22Rv1 (cell line): ENCODE measurements around the gene SLC46A1.

Experiments used
- H3K27ac ChIP-seq: fragments of 450-650 bp; 2 replicates; pipeline ENCODE4 v1.5.1; 2017
- CTCF ChIP-seq: fragments of 450-650 bp; IDR thresholded peaks from 2 replicates; pipeline ENCODE4 v1.5.1; 2017; ENCODE audit warnings: mild to moderate bottlenecking
- ZFX ChIP-seq: fragments of 450-650 bp; IDR thresholded peaks from 2 replicates; pipeline ENCODE4 v1.6.1; 2017; ENCODE audit warnings: antibody characterized with exemption, borderline replicate concordance

Gene SLC46A1

DNA sequence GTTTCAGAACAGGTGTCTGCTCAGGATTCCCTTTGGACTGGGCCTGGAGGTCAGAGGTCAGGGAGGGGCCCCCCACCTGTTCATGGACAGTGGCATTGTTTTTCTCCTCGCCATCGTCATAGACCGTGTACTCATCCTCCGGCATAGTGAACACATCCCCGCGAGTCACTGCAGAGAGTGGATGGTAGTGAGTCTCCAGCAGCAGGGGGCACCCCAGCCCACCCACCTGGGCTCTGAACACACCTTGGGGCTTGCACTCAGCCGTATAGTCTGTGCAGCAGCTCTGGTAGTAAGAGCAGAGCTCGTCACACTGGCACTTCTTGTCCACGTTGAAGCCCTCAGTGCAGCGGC, 36.4 kb downstream of the SLC46A1 start:
- TF ChIP-seq ZFX (no peak), CTCF (no peak)
- peak overlapping the region; percentile 86 for H3K27ac ChIP-seq

GRCh38 chr17:28368915-28369683, 36.9 kb downstream of the SLC46A1 start:
- H3K27ac ChIP-seq: peak overlapping the region; percentile 86
- TF ChIP-seq CTCF: no peak
- no peak for TF ChIP-seq ZFX

GRCh38 chr17:28368306-28368831, 37.6 kb downstream of the SLC46A1 start:
- no peak overlapping the region for H3K27ac ChIP-seq
- TF ChIP-seq ZFX (no peak), CTCF (no peak)

DNA sequence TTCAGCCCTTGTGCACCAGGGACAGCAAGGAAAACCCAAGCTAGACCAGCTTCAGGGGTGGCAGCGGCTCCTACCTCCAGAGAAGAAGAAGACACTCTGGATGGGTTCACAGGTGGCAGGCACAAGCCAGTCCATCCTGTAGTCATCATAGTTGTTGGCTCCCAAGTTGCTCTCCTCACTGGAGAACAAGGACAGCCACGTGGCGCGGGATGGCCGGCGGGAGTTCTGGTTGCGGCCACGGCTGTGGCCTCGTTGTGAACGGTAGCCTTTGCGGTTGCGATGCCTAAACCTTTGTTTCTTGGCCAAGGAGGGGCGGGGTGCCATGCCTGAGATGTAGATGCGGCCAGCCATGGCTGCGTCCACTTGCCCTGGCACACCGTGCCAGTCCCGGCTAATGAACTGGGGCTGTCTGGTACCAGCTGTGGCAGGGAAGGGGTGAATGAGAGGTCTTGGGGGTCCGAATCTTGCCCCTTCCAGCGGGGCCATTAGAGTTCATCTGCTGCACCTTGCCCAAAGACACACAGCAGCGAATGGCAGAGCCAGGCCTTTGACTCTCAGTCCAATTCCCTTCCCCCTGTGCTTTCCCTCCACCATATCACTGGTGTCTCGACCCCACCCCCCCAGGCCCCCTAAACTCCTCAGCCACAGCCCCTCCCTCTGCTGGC, 38.2 kb downstream of the SLC46A1 start:
- no peak for TF ChIP-seq ZFX
- TF ChIP-seq CTCF: no peak
- no peak overlapping the region for H3K27ac ChIP-seq

DNA sequence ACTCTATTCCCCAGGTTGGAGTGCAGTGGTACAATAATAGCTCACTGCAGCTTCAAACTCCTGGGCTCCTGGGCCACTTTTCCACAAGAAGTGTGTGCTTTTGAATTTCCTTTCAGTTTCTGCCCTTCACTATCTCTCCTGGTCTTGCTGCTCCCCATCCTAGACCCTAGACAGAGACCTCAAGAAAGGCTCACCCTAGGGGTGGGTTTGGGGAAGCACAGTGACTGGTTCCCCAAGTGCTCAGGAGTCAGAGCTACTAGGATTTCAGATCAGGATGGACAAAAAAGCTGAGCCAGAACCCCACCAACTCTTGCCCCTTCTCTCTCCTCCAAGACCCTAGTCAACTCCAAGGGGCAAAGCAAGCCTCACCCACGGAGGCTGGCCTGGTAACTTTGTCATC, 39.4 kb downstream of the SLC46A1 start:
- no peak overlapping the region for H3K27ac ChIP-seq
- TF ChIP-seq ZFX (no peak), CTCF (no peak)

DNA sequence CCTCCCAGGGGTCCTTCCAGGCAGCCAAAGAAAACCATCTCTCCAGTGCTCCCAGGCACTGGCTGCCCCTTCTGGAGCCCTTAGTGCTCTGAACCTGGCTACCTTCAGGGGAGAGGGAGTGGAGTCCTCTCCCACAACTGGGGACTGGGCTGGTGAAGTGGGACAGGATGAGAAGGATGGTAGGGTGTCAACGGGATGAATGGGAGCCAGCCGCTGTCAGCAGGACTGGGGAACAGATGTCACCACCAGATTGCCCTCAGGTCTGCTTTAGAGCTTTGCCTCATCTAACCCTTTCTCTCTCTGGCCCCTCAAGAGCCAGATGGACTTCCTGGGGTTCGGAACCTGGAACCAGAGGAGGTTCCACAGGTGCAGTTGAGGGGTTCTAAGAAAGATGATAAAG, 40.5 kb downstream of the SLC46A1 start:
- TF ChIP-seq CTCF (no peak), ZFX (no peak)
- H3K27ac ChIP-seq: no peak overlapping the region

GRCh38 chr17:28364665-28365363, 41.2 kb downstream of the SLC46A1 start, which contains the start of gene SEBOX:
SEBOX (minus strand) TSS chr17:28365199; CDS start chr17:28365151, 48 bp downstream.
- TF ChIP-seq CTCF (no peak), ZFX (no peak)
- H3K27ac ChIP-seq: no peak within 1 kb of the TSS
